Dedifferentiated amniotic fluid mesenchymal stem cell (primary cell): ENCODE results near the gene CFAP97.
"Not testable (repeated sequence)": the region's sequence is repeated elsewhere in the genome, so short reads cannot be mapped to it uniquely, and the experiment has no call there.

ENCODE experiments used
- DNase-seq: peaks from one replicate; pipeline ENCODE4 v3.0.0-alpha.2; 2016; ENCODE audit errors: extremely low spot score

CFAP97 gene

GRCh38 chr4:185222598-185222997, 18.8 kb upstream of the CFAP97 start:
- peak; percentile 60 for DNase-seq

- no peak for DNase-seq
These were observed 18.1 kb upstream of the CFAP97 start for GRCh38 chr4:185221912-185222311.

GRCh38 chr4:185221491-185221890, 17.7 kb upstream of the CFAP97 start:
- no peak for DNase-seq

- no peak for DNase-seq
These were observed 15.9 kb upstream of the CFAP97 start for GRCh38 chr4:185219551-185220344.

- DNase-seq, result no peak
These were observed 14.5 kb upstream of the CFAP97 start for GRCh38 chr4:185218312-185218711.

- no peak for DNase-seq
These were observed 13.7 kb upstream of the CFAP97 start for GRCh38 chr4:185217408-185217975.

GRCh38 chr4:185215261-185215660, 11.5 kb upstream of the CFAP97 start:
- DNase-seq, result no peak

GRCh38 chr4:185213877-185214276, 10.1 kb upstream of the CFAP97 start:
- DNase-seq, result no peak

- no peak for DNase-seq
These were observed 8.8 kb upstream of the CFAP97 start for GRCh38 chr4:185212581-185212980.

- DNase-seq, result no peak
These were observed 7.8 kb upstream of the CFAP97 start for GRCh38 chr4:185211641-185212040.

GRCh38 chr4:185211035-185211434, 7.2 kb upstream of the CFAP97 start:
- no peak for DNase-seq

GRCh38 chr4:185210102-185210981, 6.5 kb upstream of the CFAP97 start:
- peak; percentile 45 for DNase-seq

GRCh38 chr4:185209852-185210101, 6.0 kb upstream of the CFAP97 start:
- not testable (repeated sequence) for DNase-seq

- DNase-seq, result peak; percentile 52
These were observed 5.4 kb upstream of the CFAP97 start, which contains the start of gene SNX25 for GRCh38 chr4:185209031-185209851. Gene SNX25 (plus strand): TSS chr4:185209598. CDS start chr4:185209827, 229 bp downstream.

GRCh38 chr4:185207466-185207865, 3.7 kb upstream of the CFAP97 start:
- DNase-seq, result no peak

- no peak for DNase-seq
These were observed 2.0 kb upstream of the CFAP97 start for GRCh38 chr4:185205697-185206342.

- DNase-seq, result not testable (repeated sequence)
These were observed 1.3 kb upstream of the CFAP97 start for GRCh38 chr4:185205073-185205472.

GRCh38 chr4:185204238-185204910, 574 bp upstream of the CFAP97 start:
- no peak for DNase-seq

GRCh38 chr4:185202984-185203485, 765 bp downstream of the CFAP97 start:
- no peak for DNase-seq
